ENCODE results near the gene OR4A5.
"Not testable (repeated sequence)": the region's sequence is repeated elsewhere in the genome, so short reads cannot be mapped to it uniquely, and the experiment has no call there.

Gene OR4A5, protein sequence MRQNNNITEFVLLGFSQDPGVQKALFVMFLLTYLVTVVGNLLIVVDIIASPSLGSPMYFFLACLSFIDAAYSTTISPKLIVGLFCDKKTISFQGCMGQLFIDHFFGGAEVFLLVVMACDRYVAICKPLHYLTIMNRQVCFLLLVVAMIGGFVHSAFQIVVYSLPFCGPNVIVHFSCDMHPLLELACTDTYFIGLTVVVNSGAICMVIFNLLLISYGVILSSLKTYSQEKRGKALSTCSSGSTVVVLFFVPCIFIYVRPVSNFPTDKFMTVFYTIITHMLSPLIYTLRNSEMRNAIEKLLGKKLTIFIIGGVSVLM

DNA sequence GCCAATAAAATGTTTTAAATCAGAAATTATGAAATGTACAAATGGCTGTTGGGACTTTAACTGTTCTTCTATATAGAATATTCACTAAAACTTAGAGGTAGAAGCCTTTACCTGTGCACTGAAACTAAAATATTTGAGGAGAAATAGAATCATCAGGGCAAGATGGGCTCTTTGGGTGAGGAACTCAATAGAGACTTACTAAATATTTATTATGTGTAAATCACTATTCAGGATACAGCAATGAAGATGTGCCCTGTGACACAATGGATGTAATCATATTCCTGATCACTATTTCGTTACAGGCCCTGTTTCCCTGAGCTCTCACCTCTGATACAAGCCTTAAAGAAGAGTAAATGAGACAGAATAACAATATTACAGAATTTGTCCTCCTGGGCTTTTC lies at the start of gene OR4A5:
Gene OR4A5 (plus strand): TSS at position 301 of the 400 bp plus-strand sequence. CDS start 53 bp downstream, at position 354.
- DNase-seq (ENCODE audit: low read depth in 2 of 2), result not testable (repeated sequence)

DNA sequence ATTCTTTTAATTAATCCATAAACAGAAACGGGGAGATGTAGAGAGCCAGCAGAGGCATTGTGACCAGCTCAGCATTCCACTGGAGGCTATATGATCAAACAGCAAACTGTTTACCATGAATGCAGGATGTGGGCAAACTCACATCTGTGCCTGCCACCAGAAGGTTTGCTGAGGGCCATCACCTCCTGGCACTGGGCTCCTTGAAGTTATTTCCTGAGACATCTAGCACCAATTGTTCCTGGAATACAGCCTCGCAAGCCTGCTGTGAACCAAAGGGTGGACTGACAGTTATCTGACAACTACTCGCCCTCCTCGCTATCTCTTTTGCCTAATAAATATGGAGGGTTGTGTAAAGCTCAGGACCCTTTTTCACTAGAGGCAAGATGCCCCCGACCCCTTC lies 13.5 kb downstream of the OR4A5 start:
- DNase-seq (ENCODE audit: low read depth in 2 of 2), result not testable (repeated sequence)
